NCI-H128 (cell line): ENCODE measurements around the gene CHEK1.
"Not testable (repeated sequence)": the region's sequence is repeated elsewhere in the genome, so short reads cannot be mapped to it uniquely, and the experiment has no call there.

Experiments
- DNase-seq: peaks from one replicate; lab custom pipeline; 2025; ENCODE audit not compliant: unreplicated experiment; lab: John Stamatoyannopoulos, UW

The CHEK1 gene

GRCh38 chr11:125624756-125625213 lies at the start of gene CHEK1:
TSS of gene CHEK1 (plus strand) at chr11:125625163. CDS start at chr11:125626769, 1,606 bp downstream.
- no peak for DNase-seq

- DNase-seq = not testable (repeated sequence)
These were observed 47.8 kb upstream of the CHEK1 start for GRCh38 chr11:125577181-125577580.

GRCh38 chr11:125578783-125579182 lies 46.2 kb upstream of the CHEK1 start:
- DNase-seq = no peak

- no peak for DNase-seq
These were observed 45.2 kb upstream of the CHEK1 start for GRCh38 chr11:125579811-125580210.

- DNase-seq = no peak
These were observed 41.5 kb upstream of the CHEK1 start for GRCh38 chr11:125583496-125583895.

- DNase-seq = no peak
These were observed 39.5 kb upstream of the CHEK1 start for GRCh38 chr11:125585487-125585886.

- no peak for DNase-seq
These were observed 38.3 kb upstream of the CHEK1 start for GRCh38 chr11:125586623-125587022.

GRCh38 chr11:125587480-125587879 lies 37.5 kb upstream of the CHEK1 start:
- no peak for DNase-seq

GRCh38 chr11:125588505-125588904 lies 36.5 kb upstream of the CHEK1 start:
- no peak for DNase-seq

- DNase-seq = no peak
These were observed 33.2 kb upstream of the CHEK1 start for GRCh38 chr11:125591649-125592304.

GRCh38 chr11:125592305-125593113 lies 32.5 kb upstream of the CHEK1 start, which contains the start of gene STT3A:
TSS of gene STT3A (plus strand) at chr11:125592852. CDS start at chr11:125595916, 3,064 bp downstream.
- DNase-seq = peak; percentile 98

- DNase-seq = no peak
These were observed 31.7 kb upstream of the CHEK1 start for GRCh38 chr11:125593114-125593820.

GRCh38 chr11:125594958-125595357 lies 30.0 kb upstream of the CHEK1 start:
- DNase-seq = no peak

- no peak for DNase-seq
These were observed 24.3 kb upstream of the CHEK1 start for GRCh38 chr11:125600663-125601062.

GRCh38 chr11:125603207-125603606 lies 21.8 kb upstream of the CHEK1 start:
- no peak for DNase-seq

- no peak for DNase-seq
These were observed 19.5 kb upstream of the CHEK1 start for GRCh38 chr11:125605417-125605816.

- no peak for DNase-seq
These were observed 15.4 kb upstream of the CHEK1 start for GRCh38 chr11:125609545-125609944.

GRCh38 chr11:125618383-125618782 lies 6.6 kb upstream of the CHEK1 start:
- DNase-seq = no peak

GRCh38 chr11:125621995-125622394 lies 3.0 kb upstream of the CHEK1 start:
- no peak for DNase-seq

GRCh38 chr11:125623064-125623463 lies 1.9 kb upstream of the CHEK1 start:
- no peak for DNase-seq

GRCh38 chr11:125625225-125625629 lies 264 bp downstream of the CHEK1 start:
- DNase-seq = no peak
